ENCODE measurements around the gene ABHD13. TPM values are rescaled to one million over a fixed set of nuclear protein-coding genes. Genes with fewer than 3 reads are reported as not detected.

The ABHD13 gene
- total RNA-seq: 1 to 10 TPM; 5.9 TPM

GRCh38 chr13:108218044-108218974, at the start of gene ABHD13:
Gene ABHD13 (plus strand): TSS chr13:108218392. CDS start chr13:108229219, 10,827 bp downstream.
- no peak for TF ChIP-seq CTCF (IDR thresholded peaks at IDR 0.05)
- peak within 1 kb of the TSS; percentile 86 to 91 for H3K27ac ChIP-seq
- H3K36me3 ChIP-seq: no peaks in the 10 kb centered on the region
- peaks cover 0 to 62% of the 10 kb centered on the region in 2 donors for H3K4me1 ChIP-seq
- DNase-seq (ENCODE audit: low spot score): peak; percentile 91
- H3K4me3 ChIP-seq: peak within 1 kb of the TSS; percentile 94 to 100
- no peaks in the 10 kb centered on the region for H3K9me3 ChIP-seq
- H3K27me3 ChIP-seq: no peaks in the 10 kb centered on the region

GRCh38 chr13:108168929-108169328, 49.3 kb upstream of the ABHD13 start:
- Histone ChIP-seq H3K4me3 (no peak overlapping the region), H3K36me3 (no peaks in the 10 kb centered on the region), H3K4me1 (no peaks in the 10 kb centered on the region), H3K9me3 (peaks cover 0 to 5% of the 10 kb centered on the region in 2 donors), H3K27me3 (no peaks in the 10 kb centered on the region), H3K27ac (no peak overlapping the region)
- no peak for DNase-seq (ENCODE audit: low spot score)
- no peak for TF ChIP-seq CTCF (IDR thresholded peaks at IDR 0.05)

- Histone ChIP-seq H3K36me3 (no peaks in the 10 kb centered on the region), H3K27ac (no peak overlapping the region), H3K4me3 (no peak overlapping the region), H3K9me3 (peaks cover 0 to 8% of the 10 kb centered on the region in 2 donors), H3K4me1 (no peaks in the 10 kb centered on the region), H3K27me3 (no peaks in the 10 kb centered on the region)
- no peak for DNase-seq (ENCODE audit: low spot score)
- TF ChIP-seq CTCF (IDR thresholded peaks at IDR 0.05): peak in 1 of 2 donors; percentile 28
These were observed 41.4 kb upstream of the ABHD13 start for GRCh38 chr13:108176685-108177274.

- Histone ChIP-seq H3K36me3 (no peaks in the 10 kb centered on the region), H3K9me3 (peaks cover 0 to 8% of the 10 kb centered on the region in 2 donors), H3K27me3 (no peaks in the 10 kb centered on the region), H3K4me3 (no peak overlapping the region), H3K27ac (no peak overlapping the region), H3K4me1 (no peaks in the 10 kb centered on the region)
- no peak for TF ChIP-seq CTCF (IDR thresholded peaks at IDR 0.05)
- no peak for DNase-seq (ENCODE audit: low spot score)
These were observed 40.1 kb upstream of the ABHD13 start for GRCh38 chr13:108178078-108178477.

- H3K4me3 ChIP-seq: no peak overlapping the region
- no peak for TF ChIP-seq CTCF (IDR thresholded peaks at IDR 0.05)
These were observed 35.5 kb upstream of the ABHD13 start for GRCh38 chr13:108182652-108183051.

More at GRCh38 chr13:108182652-108183051, 35.5 kb upstream of the ABHD13 start:
- DNase-seq (ENCODE audit: low spot score): no peak
- H3K36me3 ChIP-seq: no peaks in the 10 kb centered on the region
- no peaks in the 10 kb centered on the region for H3K4me1 ChIP-seq
- no peak overlapping the region for H3K27ac ChIP-seq
- H3K27me3 ChIP-seq: no peaks in the 10 kb centered on the region
- no peaks in the 10 kb centered on the region for H3K9me3 ChIP-seq

All from right atrium auricular region (tissue), 2 donors.